ENCODE results near the gene AGO3. TPM values are rescaled to one million over a fixed set of nuclear protein-coding genes. Genes with fewer than 3 reads are reported as not detected.

Gene AGO3
- total and polyA plus RNA-seq, 2 of the 13 experiments (the other 11 are each of a cell fraction or from before 2014, with no cell fraction given) = 21.2 to 27.1 TPM

GRCh38 chr1:36088577-36089392 lies 157.9 kb downstream of the AGO3 start, which contains the start of gene ADPRS (continued):
- TF ChIP-seq ZNF101 (CRISPR knock-in tag; IDR thresholded peaks at IDR 0.05; ENCODE audit: borderline replicate concordance, low read depth) (no peak; the same call in 1 of the 2 replicates), ZNF460 (CRISPR knock-in tag; IDR thresholded peaks at IDR 0.05; ENCODE audit: borderline replicate concordance) (peak; percentile 66; the same call in 1 of the 2 replicates), YEATS2 (CRISPR knock-in tag; IDR thresholded peaks at IDR 0.05; ENCODE audit: borderline replicate concordance) (peak; percentile 97), ZNF543 (CRISPR knock-in tag; IDR thresholded peaks at IDR 0.05) (peak; percentile 82), SP4 (CRISPR knock-in tag; IDR thresholded peaks at IDR 0.05) (peak; percentile 82), MAZ (IDR thresholded peaks at IDR 0.05; ENCODE audit: borderline replicate concordance, low read depth, low read length) (no peak), MAZ (CRISPR knock-in tag; IDR thresholded peaks at IDR 0.05; ENCODE audit: low read depth) (peak; percentile 91), STAT5B (CRISPR knock-in tag; IDR thresholded peaks at IDR 0.05) (no peak), NCOR1 (IDR thresholded peaks at IDR 0.05; ENCODE audit: borderline replicate concordance, low read length) (no peak), ZBTB49 (CRISPR knock-in tag; IDR thresholded peaks at IDR 0.05; ENCODE audit: borderline replicate concordance) (no peak), ATF2 (CRISPR knock-in tag; IDR thresholded peaks at IDR 0.05) (peak; percentile 82), ZNF329 (CRISPR knock-in tag; IDR thresholded peaks at IDR 0.05; ENCODE audit: low read depth) (peak; percentile 79; the same call in 1 of the 2 replicates), PATZ1 (CRISPR knock-in tag; IDR thresholded peaks at IDR 0.05) (peak; percentile 68; the same call in 1 of the 2 replicates), TAF15 (IDR thresholded peaks at IDR 0.05; ENCODE audit: low read depth, low read length, poor library complexity, severe bottlenecking) (peak; percentile 48), HNF4G (IDR thresholded peaks at IDR 0.05; ENCODE audit: borderline replicate concordance, low read depth, low read length) (no peak), HNF4G (CRISPR knock-in tag; IDR thresholded peaks at IDR 0.05; ENCODE audit: borderline replicate concordance, low read depth) (peak; percentile 87), GABPA (IDR thresholded peaks at IDR 0.05; ENCODE audit: low read depth, low read length) (peak; percentile 99), GABPA (CRISPR knock-in tag; IDR thresholded peaks at IDR 0.05; ENCODE audit: low read depth) (peak; percentile 89), HHEX (CRISPR knock-in tag; IDR thresholded peaks at IDR 0.05) (no peak), ZNF550 (CRISPR knock-in tag; IDR thresholded peaks at IDR 0.05; ENCODE audit: borderline replicate concordance) (peak; percentile 96; the same call in 1 of the 2 replicates), NR1H2 (CRISPR knock-in tag; IDR thresholded peaks at IDR 0.05; ENCODE audit: borderline replicate concordance, low read depth) (peak; percentile 50; the same call in 1 of the 2 replicates), TP53 (CRISPR knock-in tag; conservative IDR thresholded peaks at IDR 0.05) (no peak), ZBTB7B (CRISPR knock-in tag; IDR thresholded peaks at IDR 0.05) (peak; percentile 95), MED8 (CRISPR knock-in tag; IDR thresholded peaks at IDR 0.05; ENCODE audit: insufficient replicate concordance) (peak; percentile 76), FOXA3 (CRISPR knock-in tag; IDR thresholded peaks at IDR 0.05) (peak; percentile 73)
